Measurements from ENCODE around the gene GABPB1. TPM values are rescaled to one million over a fixed set of nuclear protein-coding genes. Genes with fewer than 3 reads are reported as not detected.

Gene GABPB1
- polyA plus RNA-seq, 1 donor (not counting 4 experiments of a cell fraction or from before 2014, with no cell fraction given), result 23.3 TPM

DNA sequence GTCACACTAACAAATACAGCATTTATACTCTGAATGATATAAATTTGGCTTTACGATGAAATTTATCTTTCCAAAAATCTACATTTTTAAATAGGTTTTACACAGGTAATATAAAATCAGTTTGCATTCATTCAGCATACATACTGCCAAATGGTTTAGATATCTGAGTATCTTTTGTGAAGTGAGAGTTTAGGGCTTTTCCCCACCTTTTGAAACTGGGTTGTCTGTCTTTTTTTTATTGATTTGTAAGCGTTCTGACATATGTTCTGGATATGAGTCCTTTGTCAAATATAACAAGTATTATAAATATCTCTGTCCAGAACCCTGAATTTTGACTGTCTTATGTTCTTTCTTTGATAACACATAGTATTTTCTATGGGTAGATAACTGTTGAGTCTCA is 42.4 kb downstream of the GABPB1 start:
- DNase-seq (ENCODE audit: low read depth, low spot score) (no peak), FAIRE-seq (no peak)
- Histone ChIP-seq H3K9me3 (ENCODE audit: control insufficient read depth, low read depth, low read length) (no peaks in the 10 kb centered on the region), H3K4me1 (ENCODE audit: control insufficient read depth, extremely low read depth, insufficient read depth, low read length) (no peaks in the 10 kb centered on the region), H3K27ac (ENCODE audit: control insufficient read depth, insufficient read depth, low read length) (no peak overlapping the region), H3K36me3 (ENCODE audit: control insufficient read depth in 2 of 2, extremely low read depth in 1 of 2, insufficient read depth in 2 of 2, low read length in 2 of 2) (peaks cover 0 to 3% of the 10 kb centered on the region in 2 experiments), H3K27me3 (ENCODE audit: control insufficient read depth, extremely low read depth, insufficient read depth, low read length) (no peaks in the 10 kb centered on the region), H3K79me2 (ENCODE audit: control insufficient read depth, insufficient read depth, low read length) (peaks cover 2% of the 10 kb centered on the region), H3K9me1 (ENCODE audit: control insufficient read depth, extremely low read depth, insufficient read depth, low read length) (no peaks in the 10 kb centered on the region), H2AFZ (ENCODE audit: control insufficient read depth, low read length) (no peak overlapping the region), H4K20me1 (ENCODE audit: control insufficient read depth, extremely low read depth, insufficient read depth, low read length) (no peaks in the 10 kb centered on the region), H3K4me3 (ENCODE audit: control insufficient read depth in 2 of 3, extremely low read depth in 1 of 3, insufficient read depth in 2 of 3, low read depth in 1 of 3, low read length in 3 of 3) (no peak overlapping the region), H3K4me2 (ENCODE audit: control insufficient read depth, extremely low read depth, insufficient read depth, low read depth, low read length) (no peak overlapping the region), H3K9ac (ENCODE audit: control insufficient read depth, extremely low read depth, insufficient read depth, low read length) (no peak overlapping the region)
- TF ChIP-seq, protein P1, sequence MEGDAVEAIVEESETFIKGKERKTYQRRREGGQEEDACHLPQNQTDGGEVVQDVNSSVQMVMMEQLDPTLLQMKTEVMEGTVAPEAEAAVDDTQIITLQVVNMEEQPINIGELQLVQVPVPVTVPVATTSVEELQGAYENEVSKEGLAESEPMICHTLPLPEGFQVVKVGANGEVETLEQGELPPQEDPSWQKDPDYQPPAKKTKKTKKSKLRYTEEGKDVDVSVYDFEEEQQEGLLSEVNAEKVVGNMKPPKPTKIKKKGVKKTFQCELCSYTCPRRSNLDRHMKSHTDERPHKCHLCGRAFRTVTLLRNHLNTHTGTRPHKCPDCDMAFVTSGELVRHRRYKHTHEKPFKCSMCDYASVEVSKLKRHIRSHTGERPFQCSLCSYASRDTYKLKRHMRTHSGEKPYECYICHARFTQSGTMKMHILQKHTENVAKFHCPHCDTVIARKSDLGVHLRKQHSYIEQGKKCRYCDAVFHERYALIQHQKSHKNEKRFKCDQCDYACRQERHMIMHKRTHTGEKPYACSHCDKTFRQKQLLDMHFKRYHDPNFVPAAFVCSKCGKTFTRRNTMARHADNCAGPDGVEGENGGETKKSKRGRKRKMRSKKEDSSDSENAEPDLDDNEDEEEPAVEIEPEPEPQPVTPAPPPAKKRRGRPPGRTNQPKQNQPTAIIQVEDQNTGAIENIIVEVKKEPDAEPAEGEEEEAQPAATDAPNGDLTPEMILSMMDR (optimal IDR thresholded peaks at IDR 0.05 in 1 of 3, IDR thresholded peaks at IDR 0.05 in 1 of 3, conservative IDR thresholded peaks at IDR 0.05 in 1 of 3; ENCODE audit: extremely low read depth in 1 of 3, insufficient read depth in 2 of 3, low read length in 3 of 3), result no peak
- TF ChIP-seq EZH2 (IDR thresholded peaks at IDR 0.05; ENCODE audit: low read length), result no peak
- dilution Hi-C loops (cut with MboI; ENCODE audit: extremely low pct_ligation_motif_present, low sequenced_read_pairs), result no loop called here

DNA sequence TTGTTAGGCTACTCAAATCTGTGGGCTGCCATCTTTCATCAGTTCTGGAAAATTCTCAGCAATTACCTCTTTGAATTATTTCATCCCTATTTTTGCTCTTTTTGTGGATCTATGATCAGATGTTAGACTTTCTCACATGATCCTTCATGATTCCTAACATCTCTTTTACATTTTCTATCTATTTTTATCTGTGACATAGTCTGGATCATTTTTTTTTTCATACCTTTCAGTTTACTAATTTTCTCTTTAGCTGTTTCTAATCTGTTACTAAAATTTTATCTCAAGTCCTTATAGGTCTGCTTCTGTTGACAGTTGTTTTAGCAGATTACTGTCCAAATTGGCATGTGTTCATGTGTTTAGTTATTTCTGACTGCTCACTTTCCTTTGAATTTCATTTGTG is 47.2 kb downstream of the GABPB1 start:
- no peaks in the 10 kb centered on the region for H3K9me3 ChIP-seq (ENCODE audit: control insufficient read depth, low read depth, low read length)
- no peak overlapping the region for H3K4me2 ChIP-seq (ENCODE audit: control insufficient read depth, extremely low read depth, insufficient read depth, low read depth, low read length)
- no peaks in the 10 kb centered on the region for H3K27me3 ChIP-seq (ENCODE audit: control insufficient read depth, extremely low read depth, insufficient read depth, low read length)
- FAIRE-seq, result no peak
- no peak overlapping the region for H2AFZ ChIP-seq (ENCODE audit: control insufficient read depth, low read length)
- H3K79me2 ChIP-seq (ENCODE audit: control insufficient read depth, insufficient read depth, low read length), result no peaks in the 10 kb centered on the region
- no peaks in the 10 kb centered on the region for H3K9me1 ChIP-seq (ENCODE audit: control insufficient read depth, extremely low read depth, insufficient read depth, low read length)
- H3K9ac ChIP-seq (ENCODE audit: control insufficient read depth, extremely low read depth, insufficient read depth, low read length), result no peak overlapping the region
- H3K27ac ChIP-seq (ENCODE audit: control insufficient read depth, insufficient read depth, low read length), result no peak overlapping the region
- H3K4me1 ChIP-seq (ENCODE audit: control insufficient read depth, extremely low read depth, insufficient read depth, low read length), result no peaks in the 10 kb centered on the region
- DNase-seq (ENCODE audit: low read depth, low spot score), result no peak
- H3K36me3 ChIP-seq (ENCODE audit: control insufficient read depth in 2 of 2, extremely low read depth in 1 of 2, insufficient read depth in 2 of 2, low read length in 2 of 2), result peaks cover 0 to 3% of the 10 kb centered on the region in 2 experiments
- no peak for TF ChIP-seq EZH2 (IDR thresholded peaks at IDR 0.05; ENCODE audit: low read length)
- TF ChIP-seq, protein P1 (optimal IDR thresholded peaks at IDR 0.05 in 1 of 3, IDR thresholded peaks at IDR 0.05 in 1 of 3, conservative IDR thresholded peaks at IDR 0.05 in 1 of 3; ENCODE audit: extremely low read depth in 1 of 3, insufficient read depth in 2 of 3, low read length in 3 of 3), result no peak
- no peak overlapping the region for H3K4me3 ChIP-seq (ENCODE audit: control insufficient read depth in 2 of 3, extremely low read depth in 1 of 3, insufficient read depth in 2 of 3, low read depth in 1 of 3, low read length in 3 of 3)
- H4K20me1 ChIP-seq (ENCODE audit: control insufficient read depth, extremely low read depth, insufficient read depth, low read length), result no peaks in the 10 kb centered on the region
- dilution Hi-C loops (cut with MboI; ENCODE audit: extremely low pct_ligation_motif_present, low sequenced_read_pairs), result no loop called here
